Stimulated activated CD4-positive, alpha-beta T cell treated with anti-CD3 and anti-CD28 coated beads, TNF-alpha, amount 100 ng/mL, for 48 hours (primary cell): ENCODE data around the gene USP6NL.

Source experiments
- DNase-seq, 3 donors: peaks; one replicate each; pipeline ENCODE4 v3.0.0-alpha.2; 2020; ENCODE audit warnings: low read depth in 3 of 3

USP6NL gene

GRCh38 chr10:11616021-11616420 lies 4.6 kb upstream of the USP6NL start:
- no peak for DNase-seq

- no peak for DNase-seq
Observed at GRCh38 chr10:11615396-11615795, 3.9 kb upstream of the USP6NL start.

GRCh38 chr10:11612021-11613001 lies 861 bp upstream of the USP6NL start:
- DNase-seq: no peak

- DNase-seq: no peak
Observed at GRCh38 chr10:11610826-11611247, 613 bp downstream of the USP6NL start.

- no peak for DNase-seq
Observed at GRCh38 chr10:11610166-11610825, 1.2 kb downstream of the USP6NL start.

- DNase-seq: no peak
Observed at GRCh38 chr10:11609492-11610093, 1.9 kb downstream of the USP6NL start.

GRCh38 chr10:11609052-11609451 lies 2.4 kb downstream of the USP6NL start:
- no peak for DNase-seq

- DNase-seq: no peak
Observed at GRCh38 chr10:11608159-11609013, 3.1 kb downstream of the USP6NL start.

GRCh38 chr10:11605807-11606408 lies 5.5 kb downstream of the USP6NL start:
- DNase-seq: no peak

- DNase-seq: no peak
Observed at GRCh38 chr10:11604865-11605650, 6.4 kb downstream of the USP6NL start.

- no peak for DNase-seq
Observed at GRCh38 chr10:11603741-11604140, 7.7 kb downstream of the USP6NL start.

- DNase-seq: no peak
Observed at GRCh38 chr10:11602919-11603523, 8.4 kb downstream of the USP6NL start.

GRCh38 chr10:11602358-11602757 lies 9.1 kb downstream of the USP6NL start:
- no peak for DNase-seq

- no peak for DNase-seq
Observed at GRCh38 chr10:11601670-11602069, 9.8 kb downstream of the USP6NL start.

GRCh38 chr10:11600280-11600679 lies 11.2 kb downstream of the USP6NL start:
- DNase-seq: no peak

GRCh38 chr10:11598712-11599397 lies 12.6 kb downstream of the USP6NL start:
- DNase-seq: no peak

GRCh38 chr10:11597470-11597869 lies 14.0 kb downstream of the USP6NL start:
- DNase-seq: no peak

GRCh38 chr10:11595395-11595692 lies 16.1 kb downstream of the USP6NL start:
- DNase-seq: no peak

GRCh38 chr10:11594589-11595394 lies 16.7 kb downstream of the USP6NL start:
- DNase-seq: no peak
